OCI-LY7 (cell line): ENCODE results near the gene NAPA.

Experiments
- EZH2phosphoT487 ChIP-seq: fragments of 200-600 bp; sonication (generic); IDR thresholded peaks from 2 replicates; pipeline ENCODE4 v1.6.1; 2018; ENCODE audit warnings: low read depth, borderline replicate concordance, mild to moderate bottlenecking, mixed run types, antibody characterized with exemption, low read length, moderate library complexity, mixed read lengths
- TF ChIP-seq, protein P1 (sequence below): fragments of 200-600 bp; sonication (generic); conservative IDR thresholded peaks from 2 replicates; pipeline ENCODE4 v1.5.1; 2014; ENCODE audit warnings: mild to moderate bottlenecking, antibody characterized with exemption, low read length, moderate library complexity, mixed read lengths

DNA sequence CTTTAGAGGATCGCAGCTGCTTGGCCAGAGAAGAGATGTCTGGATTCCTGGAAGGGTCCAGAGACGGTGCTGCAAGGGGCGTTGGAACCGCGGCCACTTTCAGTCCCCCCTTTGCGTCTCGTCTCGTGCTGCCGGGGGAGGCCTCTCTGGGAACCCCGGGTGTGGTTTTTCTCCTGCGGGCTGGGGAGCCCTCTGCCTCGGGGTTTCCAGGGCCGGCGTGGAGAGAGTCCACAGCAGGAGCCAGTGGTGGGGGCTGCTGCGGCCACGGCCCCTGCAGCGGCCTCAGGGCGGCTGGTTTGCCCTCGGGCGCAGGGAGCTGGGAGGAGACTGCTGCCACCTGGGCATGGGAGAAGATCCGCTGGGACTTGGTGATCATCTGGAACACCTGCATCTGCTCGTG, 29.6 kb upstream of the NAPA start:
- TF ChIP-seq, protein P1, sequence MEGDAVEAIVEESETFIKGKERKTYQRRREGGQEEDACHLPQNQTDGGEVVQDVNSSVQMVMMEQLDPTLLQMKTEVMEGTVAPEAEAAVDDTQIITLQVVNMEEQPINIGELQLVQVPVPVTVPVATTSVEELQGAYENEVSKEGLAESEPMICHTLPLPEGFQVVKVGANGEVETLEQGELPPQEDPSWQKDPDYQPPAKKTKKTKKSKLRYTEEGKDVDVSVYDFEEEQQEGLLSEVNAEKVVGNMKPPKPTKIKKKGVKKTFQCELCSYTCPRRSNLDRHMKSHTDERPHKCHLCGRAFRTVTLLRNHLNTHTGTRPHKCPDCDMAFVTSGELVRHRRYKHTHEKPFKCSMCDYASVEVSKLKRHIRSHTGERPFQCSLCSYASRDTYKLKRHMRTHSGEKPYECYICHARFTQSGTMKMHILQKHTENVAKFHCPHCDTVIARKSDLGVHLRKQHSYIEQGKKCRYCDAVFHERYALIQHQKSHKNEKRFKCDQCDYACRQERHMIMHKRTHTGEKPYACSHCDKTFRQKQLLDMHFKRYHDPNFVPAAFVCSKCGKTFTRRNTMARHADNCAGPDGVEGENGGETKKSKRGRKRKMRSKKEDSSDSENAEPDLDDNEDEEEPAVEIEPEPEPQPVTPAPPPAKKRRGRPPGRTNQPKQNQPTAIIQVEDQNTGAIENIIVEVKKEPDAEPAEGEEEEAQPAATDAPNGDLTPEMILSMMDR = no peak
- no peak for TF ChIP-seq EZH2phosphoT487
